Thymus (tissue), 11 donors: Measurements from ENCODE around the gene CNRIP1. TPM values are rescaled to one million over a fixed set of nuclear protein-coding genes. Genes with fewer than 3 reads are reported as not detected.

Source experiments
- DNase-seq, 9 donors: peaks; one replicate each; pipeline ENCODE4 v3.0.0-alpha.2; 2013; ENCODE audit warnings: low spot score in 9 of 9, low read depth in 6 of 9, missing footprints in 1 of 9
- H3K27ac ChIP-seq, 2 donors: one replicate each; pipeline ENCODE4 v1.5.1; 2013; ENCODE audit warnings: control low read depth in 1 of 2, low read depth in 1 of 2, low read length in 1 of 2, mild to moderate bottlenecking in 1 of 2, moderate library complexity in 1 of 2
- H3K27me3 ChIP-seq, 2 donors: one replicate each; pipeline ENCODE4 v1.5.1; 2013; ENCODE audit warnings: low read length in 1 of 2; ENCODE audit not compliant: control insufficient read depth in 2 of 2, insufficient read depth in 1 of 2
- H3K36me3 ChIP-seq, 2 donors: one replicate each; pipeline ENCODE4 v1.5.1; 2013; ENCODE audit warnings: low read length in 1 of 2, mild to moderate bottlenecking in 1 of 2, moderate library complexity in 1 of 2; ENCODE audit not compliant: control insufficient read depth in 2 of 2, insufficient read depth in 2 of 2
- H3K4me1 ChIP-seq, 2 donors: one replicate each; pipeline ENCODE4 v1.5.1; 2013; ENCODE audit warnings: low read length in 2 of 2; ENCODE audit not compliant: control insufficient read depth in 2 of 2, insufficient read depth in 2 of 2
- H3K4me3 ChIP-seq, 2 donors: one replicate each; pipeline ENCODE4 v1.5.1; 2013; ENCODE audit warnings: low read length in 2 of 2, control low read depth in 1 of 2, mild to moderate bottlenecking in 1 of 2
- H3K9me3 ChIP-seq, 2 donors: one replicate each; pipeline ENCODE4 v1.5.1; 2013; ENCODE audit warnings: low read length in 1 of 2, mild to moderate bottlenecking in 1 of 2; ENCODE audit not compliant: control insufficient read depth in 2 of 2, insufficient read depth in 1 of 2
- WGBS: extraction: QIAGEN DNeasy Blood & Tissue Kit; methylation state at CpG from one replicate; pipeline ENCODE4 v1.1.7; 2013; 5-methylcytosine and 5-hydroxymethylcytosine counted together
- polyA plus RNA-seq: library from polyadenylated mRNA; stranded (reverse); fragments of 200-250 nt; gene quantifications from one replicate; pipeline ENCODE4 v1.2.3, GENCODE V29; 2013
- total RNA-seq: library from RNA; stranded (reverse); fragments of 120-200 nt; gene quantifications from one replicate; pipeline ENCODE4 v1.2.4, GENCODE V29; 2013
- donor health status: healthy.

The CNRIP1 gene
- total and polyA plus RNA-seq, 2 donors: 3.8 to 10.3 TPM

GRCh38 chr2:68274022-68274421 lies 45.7 kb downstream of the CNRIP1 start:
- H3K27me3 ChIP-seq: no peaks in the 10 kb centered on the region
- DNase-seq: no peak
- no peak overlapping the region for H3K27ac ChIP-seq
- H3K36me3 ChIP-seq: no peaks in the 10 kb centered on the region
- H3K4me3 ChIP-seq: no peak overlapping the region
- WGBS: 94% methylated on average over 3 of the region's 3 CpGs
- no peaks in the 10 kb centered on the region for H3K4me1 ChIP-seq
- H3K9me3 ChIP-seq: no peaks in the 10 kb centered on the region

- 61% methylated on average over 2 of the region's 2 CpGs for WGBS
- no peaks in the 10 kb centered on the region for H3K9me3 ChIP-seq
- H3K4me3 ChIP-seq: no peak overlapping the region
- no peaks in the 10 kb centered on the region for H3K27me3 ChIP-seq
- no peak overlapping the region for H3K27ac ChIP-seq
- no peak for DNase-seq
- H3K4me1 ChIP-seq: no peaks in the 10 kb centered on the region
- no peaks in the 10 kb centered on the region for H3K36me3 ChIP-seq
Observed at GRCh38 chr2:68272246-68272994, 47.3 kb downstream of the CNRIP1 start.

GRCh38 chr2:68266655-68267054 lies 53.1 kb downstream of the CNRIP1 start:
- no peak overlapping the region for H3K27ac ChIP-seq
- H3K27me3 ChIP-seq: no peaks in the 10 kb centered on the region
- 98% methylated on average over 1 of the region's 1 CpG for WGBS
- no peaks in the 10 kb centered on the region for H3K9me3 ChIP-seq
- no peak for DNase-seq
- no peaks in the 10 kb centered on the region for H3K4me1 ChIP-seq
- no peak overlapping the region for H3K4me3 ChIP-seq
- no peaks in the 10 kb centered on the region for H3K36me3 ChIP-seq

- 97% methylated on average over 2 of the region's 2 CpGs for WGBS
- DNase-seq: no peak
- H3K36me3 ChIP-seq: no peaks in the 10 kb centered on the region
Observed at GRCh38 chr2:68263632-68264031, 56.1 kb downstream of the CNRIP1 start.

GRCh38 chr2:68258851-68259250 lies 60.9 kb downstream of the CNRIP1 start:
- no peak for DNase-seq
- Histone ChIP-seq H3K9me3 (no peaks in the 10 kb centered on the region), H3K27ac (no peak overlapping the region), H3K4me1 (peaks cover 5 to 9% of the 10 kb centered on the region in 2 donors), H3K36me3 (no peaks in the 10 kb centered on the region), H3K27me3 (no peaks in the 10 kb centered on the region), H3K4me3 (no peak overlapping the region)
- WGBS: 98% methylated on average over 2 of the region's 2 CpGs

More at GRCh38 chr2:68263632-68264031, 56.1 kb downstream of the CNRIP1 start:
- Histone ChIP-seq H3K27me3 (no peaks in the 10 kb centered on the region), H3K4me3 (no peak overlapping the region), H3K4me1 (no peaks in the 10 kb centered on the region), H3K27ac (no peak overlapping the region), H3K9me3 (no peaks in the 10 kb centered on the region)

GRCh38 chr2:68256093-68256450 lies 63.7 kb downstream of the CNRIP1 start:
- no peaks in the 10 kb centered on the region for H3K9me3 ChIP-seq
- WGBS: 93% methylated on average over 1 of the region's 1 CpG
- no peak overlapping the region for H3K4me3 ChIP-seq
- no peak for DNase-seq
- H3K27ac ChIP-seq: peak overlapping the region in 1 of 2 donors; percentile 31
- peaks cover 5 to 9% of the 10 kb centered on the region in 2 donors for H3K4me1 ChIP-seq
- no peaks in the 10 kb centered on the region for H3K27me3 ChIP-seq
- no peaks in the 10 kb centered on the region for H3K36me3 ChIP-seq

GRCh38 chr2:68253219-68254068 lies 66.3 kb downstream of the CNRIP1 start:
- peak overlapping the region; percentile 90 to 93 for H3K4me3 ChIP-seq
- 2% methylated on average over 15 of the region's 15 CpGs for WGBS
- H3K9me3 ChIP-seq: no peaks in the 10 kb centered on the region
- H3K27ac ChIP-seq: peak overlapping the region; percentile 95 to 98
- no peaks in the 10 kb centered on the region for H3K36me3 ChIP-seq
- peaks cover 9 to 15% of the 10 kb centered on the region in 2 donors for H3K4me1 ChIP-seq
- DNase-seq: peak in 4 of 9 donors; percentile 16 to 62 (median 40)
- no peaks in the 10 kb centered on the region for H3K27me3 ChIP-seq

- Histone ChIP-seq H3K27ac (peak within 1 kb of the TSS; percentile 96 to 98), H3K4me3 (peak within 1 kb of the TSS; percentile 90 to 93), H3K27me3 (no peaks in the 10 kb centered on the region), H3K4me1 (peaks cover 13 to 16% of the 10 kb centered on the region in 2 donors), H3K9me3 (no peaks in the 10 kb centered on the region), H3K36me3 (no peaks in the 10 kb centered on the region)
- under 1% methylated on average over 78 of the region's 79 CpGs for WGBS
- peak; percentile 82 to 96 (median 91) for DNase-seq
Observed at GRCh38 chr2:68252400-68253218, 67.1 kb downstream of the CNRIP1 start, which contains the start of gene PPP3R1. Gene PPP3R1 (minus strand): TSS chr2:68252532. CDS start chr2:68252127, 405 bp downstream.
